Nephron (organoid): ENCODE data around the gene LIN7C.
"Not testable (repeated sequence)": the region's sequence is repeated elsewhere in the genome, so short reads cannot be mapped to it uniquely, and the experiment has no call there.

Experiments used
- H3K27ac Mint-ChIP-seq, 3 experiments: 2 replicates each; pipeline ENCODE4 v1.8.0; 2020; ENCODE audit warnings: mixed read lengths in 3 of 3, mild to moderate bottlenecking in 2 of 3, moderate library complexity in 1 of 3
- H3K27me3 Mint-ChIP-seq: 2 replicates; pipeline ENCODE4 v1.8.0; 2021; ENCODE audit warnings: low read depth, mild to moderate bottlenecking, moderate library complexity, mixed read lengths
- H3K36me3 Mint-ChIP-seq: 2 replicates; pipeline ENCODE4 v1.8.0; 2020; ENCODE audit warnings: low read depth, mixed read lengths
- H3K4me1 Mint-ChIP-seq: 2 replicates; pipeline ENCODE4 v1.8.0; 2020; ENCODE audit warnings: mixed read lengths
- H3K4me3 Mint-ChIP-seq, 3 experiments: 2 replicates each; pipeline ENCODE4 v1.8.0; 2020; ENCODE audit warnings: mild to moderate bottlenecking in 3 of 3, mixed read lengths in 3 of 3, moderate library complexity in 2 of 3
- H3K9me3 Mint-ChIP-seq: 2 replicates; pipeline ENCODE4 v1.8.0; 2020; ENCODE audit warnings: mixed read lengths
- CTCF ChIP-seq, 3 experiments: fragments of 200-600 bp; sonication (generic); IDR thresholded peaks; one replicate each; pipeline ENCODE4 v1.5.0; 2021; ENCODE audit warnings: antibody characterized with exemption in 3 of 3; ENCODE audit not compliant: unreplicated experiment in 3 of 3

Gene LIN7C

GRCh38 chr11:27528712-27529111 lies 22.1 kb upstream of the LIN7C start:
- no peak for TF ChIP-seq CTCF (IDR thresholded peaks at IDR 0.05; ENCODE audit: unreplicated experiment in 3 of 3)
- H3K27me3 Mint-ChIP-seq, result no peaks in the 10 kb centered on the region
- H3K36me3 Mint-ChIP-seq, result no peaks in the 10 kb centered on the region
- no peaks in the 10 kb centered on the region for H3K4me1 Mint-ChIP-seq
- no peak overlapping the region for H3K27ac Mint-ChIP-seq
- no peaks in the 10 kb centered on the region for H3K9me3 Mint-ChIP-seq
- H3K4me3 Mint-ChIP-seq, result no peak overlapping the region

- Mint-ChIP-seq H3K9me3 (no peaks in the 10 kb centered on the region), H3K27me3 (no peaks in the 10 kb centered on the region), H3K4me1 (no peaks in the 10 kb centered on the region), H3K27ac (no peak overlapping the region), H3K4me3 (no peak overlapping the region), H3K36me3 (no peaks in the 10 kb centered on the region)
- TF ChIP-seq CTCF (IDR thresholded peaks at IDR 0.05; ENCODE audit: unreplicated experiment in 3 of 3), result no peak
Observed at GRCh38 chr11:27526535-27526934, 20.0 kb upstream of the LIN7C start.

- no peaks in the 10 kb centered on the region for H3K27me3 Mint-ChIP-seq
- H3K27ac Mint-ChIP-seq, result no peak overlapping the region
- no peaks in the 10 kb centered on the region for H3K9me3 Mint-ChIP-seq
- TF ChIP-seq CTCF (IDR thresholded peaks at IDR 0.05; ENCODE audit: unreplicated experiment in 3 of 3), result no peak
- H3K4me3 Mint-ChIP-seq, result no peak overlapping the region
- no peaks in the 10 kb centered on the region for H3K36me3 Mint-ChIP-seq
- no peaks in the 10 kb centered on the region for H3K4me1 Mint-ChIP-seq
Observed at GRCh38 chr11:27525824-27526516, 19.4 kb upstream of the LIN7C start.

GRCh38 chr11:27524155-27524554 lies 17.6 kb upstream of the LIN7C start:
- Mint-ChIP-seq H3K27ac (no peak overlapping the region), H3K4me3 (no peak overlapping the region), H3K4me1 (no peaks in the 10 kb centered on the region), H3K27me3 (no peaks in the 10 kb centered on the region), H3K9me3 (no peaks in the 10 kb centered on the region), H3K36me3 (no peaks in the 10 kb centered on the region)
- no peak for TF ChIP-seq CTCF (IDR thresholded peaks at IDR 0.05; ENCODE audit: unreplicated experiment in 3 of 3)

- no peaks in the 10 kb centered on the region for H3K36me3 Mint-ChIP-seq
- H3K4me1 Mint-ChIP-seq, result no peaks in the 10 kb centered on the region
- TF ChIP-seq CTCF (IDR thresholded peaks at IDR 0.05; ENCODE audit: unreplicated experiment in 3 of 3), result no peak
- H3K9me3 Mint-ChIP-seq, result no peaks in the 10 kb centered on the region
- no peak overlapping the region for H3K4me3 Mint-ChIP-seq
- H3K27ac Mint-ChIP-seq, result no peak overlapping the region
- no peaks in the 10 kb centered on the region for H3K27me3 Mint-ChIP-seq
Observed at GRCh38 chr11:27520226-27520625, 13.7 kb upstream of the LIN7C start.

GRCh38 chr11:27518518-27518917 lies 11.9 kb upstream of the LIN7C start:
- Mint-ChIP-seq H3K36me3 (no peaks in the 10 kb centered on the region), H3K27ac (no peak overlapping the region), H3K9me3 (peaks cover 4% of the 10 kb centered on the region), H3K4me1 (no peaks in the 10 kb centered on the region), H3K4me3 (no peak overlapping the region), H3K27me3 (no peaks in the 10 kb centered on the region)
- TF ChIP-seq CTCF (IDR thresholded peaks at IDR 0.05; ENCODE audit: unreplicated experiment in 3 of 3), result no peak

GRCh38 chr11:27517490-27517889 lies 10.9 kb upstream of the LIN7C start:
- not testable (repeated sequence) for H3K9me3 Mint-ChIP-seq, H3K4me1 Mint-ChIP-seq, H3K36me3 Mint-ChIP-seq, H3K4me3 Mint-ChIP-seq, H3K27ac Mint-ChIP-seq, H3K27me3 Mint-ChIP-seq
